Measurements from ENCODE around the gene LONRF2.

Gene LONRF2

DNA sequence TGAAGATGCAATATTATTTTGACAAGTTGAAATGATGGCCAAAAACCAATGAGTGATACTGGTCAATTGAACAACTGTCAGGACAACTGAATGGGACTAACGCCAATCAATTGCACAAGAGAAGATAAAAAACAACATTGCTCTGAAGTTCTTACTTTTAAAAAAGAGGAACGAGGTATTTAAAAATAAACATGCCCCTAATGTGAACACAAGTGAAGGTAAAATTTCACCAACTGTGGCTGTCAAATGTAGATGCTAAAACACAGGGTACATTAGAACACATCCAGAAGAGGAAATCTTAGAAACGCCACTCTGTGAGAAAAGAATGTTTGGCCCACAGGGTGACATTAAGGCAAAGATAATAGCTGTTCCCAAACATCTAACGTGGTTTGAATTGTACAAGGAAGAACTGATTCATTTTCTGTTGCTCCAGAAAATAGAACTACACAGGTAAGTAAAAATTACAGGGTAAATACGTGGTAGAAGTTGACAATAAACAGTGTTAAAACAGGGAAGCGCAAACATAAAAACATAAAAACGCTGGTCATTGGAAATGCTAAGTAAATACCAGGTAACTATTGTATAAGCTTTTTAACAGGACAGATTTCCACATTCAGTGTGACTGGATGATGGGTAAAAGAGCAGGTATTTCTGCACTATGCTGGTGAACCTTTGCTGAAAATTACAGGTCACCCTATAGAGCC is 20.3 kb downstream of the LONRF2 start:
- no peak overlapping the region for H3K4me3 ChIP-seq (ENCODE audit: low read length)

DNA sequence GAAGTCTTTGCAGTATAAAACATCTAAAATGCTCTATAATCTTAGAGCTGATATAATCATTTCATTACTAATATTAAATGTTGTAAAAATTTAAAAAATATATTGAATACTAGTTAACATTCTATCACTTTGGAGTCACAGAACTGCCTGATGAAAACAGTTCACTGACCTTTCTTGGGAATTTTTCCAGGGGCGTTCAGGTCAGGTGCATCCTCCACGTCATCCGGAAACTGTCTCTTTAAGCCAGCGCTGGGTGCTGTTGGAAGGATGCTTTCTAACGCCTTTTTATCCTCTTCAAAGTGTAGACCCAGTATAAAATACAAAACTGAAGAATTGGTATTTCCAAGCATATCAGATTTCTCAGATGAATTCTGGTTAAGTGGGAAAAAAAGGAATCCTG is 22.8 kb downstream of the LONRF2 start:
- DNase-seq (ENCODE audit: low read depth) = no peak
- TF ChIP-seq, protein P1, sequence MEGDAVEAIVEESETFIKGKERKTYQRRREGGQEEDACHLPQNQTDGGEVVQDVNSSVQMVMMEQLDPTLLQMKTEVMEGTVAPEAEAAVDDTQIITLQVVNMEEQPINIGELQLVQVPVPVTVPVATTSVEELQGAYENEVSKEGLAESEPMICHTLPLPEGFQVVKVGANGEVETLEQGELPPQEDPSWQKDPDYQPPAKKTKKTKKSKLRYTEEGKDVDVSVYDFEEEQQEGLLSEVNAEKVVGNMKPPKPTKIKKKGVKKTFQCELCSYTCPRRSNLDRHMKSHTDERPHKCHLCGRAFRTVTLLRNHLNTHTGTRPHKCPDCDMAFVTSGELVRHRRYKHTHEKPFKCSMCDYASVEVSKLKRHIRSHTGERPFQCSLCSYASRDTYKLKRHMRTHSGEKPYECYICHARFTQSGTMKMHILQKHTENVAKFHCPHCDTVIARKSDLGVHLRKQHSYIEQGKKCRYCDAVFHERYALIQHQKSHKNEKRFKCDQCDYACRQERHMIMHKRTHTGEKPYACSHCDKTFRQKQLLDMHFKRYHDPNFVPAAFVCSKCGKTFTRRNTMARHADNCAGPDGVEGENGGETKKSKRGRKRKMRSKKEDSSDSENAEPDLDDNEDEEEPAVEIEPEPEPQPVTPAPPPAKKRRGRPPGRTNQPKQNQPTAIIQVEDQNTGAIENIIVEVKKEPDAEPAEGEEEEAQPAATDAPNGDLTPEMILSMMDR (IDR thresholded peaks at IDR 0.05; ENCODE audit: insufficient read depth, low read depth, low read length, missing control alignments) = no peak
- H3K4me3 ChIP-seq (ENCODE audit: low read length) = no peak overlapping the region

More for the DNA sequence above, 20.3 kb downstream of the LONRF2 start:
- no peak for DNase-seq (ENCODE audit: low read depth)
- TF ChIP-seq, protein P1 (IDR thresholded peaks at IDR 0.05; ENCODE audit: insufficient read depth, low read depth, low read length, missing control alignments) = no peak

DNA sequence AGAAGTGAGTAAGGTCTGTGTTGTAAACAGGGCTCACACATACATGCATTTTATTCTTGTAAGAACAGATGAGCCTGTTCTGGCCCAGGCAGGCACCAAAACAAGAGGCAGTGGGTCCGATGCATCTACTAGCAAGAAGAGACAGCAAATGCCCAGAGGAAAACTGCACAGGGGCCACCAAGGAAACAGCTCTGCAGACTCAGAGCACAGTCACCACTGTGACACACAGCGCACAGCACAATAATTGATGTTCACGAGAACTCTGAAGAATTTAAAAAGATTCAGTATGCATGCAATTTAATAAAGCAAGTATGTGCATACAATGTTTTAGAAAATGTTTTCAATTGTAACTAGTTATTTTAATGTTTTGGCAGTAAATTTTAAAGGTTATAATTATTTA is 24.8 kb downstream of the LONRF2 start:
- TF ChIP-seq, protein P1 (IDR thresholded peaks at IDR 0.05; ENCODE audit: insufficient read depth, low read depth, low read length, missing control alignments) = no peak
- no peak for DNase-seq (ENCODE audit: low read depth)
- H3K4me3 ChIP-seq (ENCODE audit: low read length) = no peak overlapping the region

DNA sequence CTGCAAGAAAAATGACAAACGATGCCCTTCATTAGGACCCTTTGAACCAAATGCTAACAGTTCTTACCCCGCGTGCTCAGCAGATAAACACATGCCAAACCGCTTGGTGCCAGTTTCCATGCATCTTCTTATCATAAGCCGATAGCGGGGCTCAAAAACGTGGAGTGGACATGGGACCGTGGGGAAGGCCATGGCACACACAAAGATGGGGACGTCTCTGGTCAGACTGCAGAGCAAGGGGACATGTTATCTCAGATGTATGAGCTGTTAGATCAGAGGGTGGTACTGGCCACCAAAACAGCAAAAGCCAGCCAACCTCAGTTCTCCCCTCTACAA is 28.2 kb downstream of the LONRF2 start:
- H3K4me3 ChIP-seq (ENCODE audit: low read length) = no peak overlapping the region
- TF ChIP-seq, protein P1 (IDR thresholded peaks at IDR 0.05; ENCODE audit: insufficient read depth, low read depth, low read length, missing control alignments) = no peak
- DNase-seq (ENCODE audit: low read depth) = no peak

DNA sequence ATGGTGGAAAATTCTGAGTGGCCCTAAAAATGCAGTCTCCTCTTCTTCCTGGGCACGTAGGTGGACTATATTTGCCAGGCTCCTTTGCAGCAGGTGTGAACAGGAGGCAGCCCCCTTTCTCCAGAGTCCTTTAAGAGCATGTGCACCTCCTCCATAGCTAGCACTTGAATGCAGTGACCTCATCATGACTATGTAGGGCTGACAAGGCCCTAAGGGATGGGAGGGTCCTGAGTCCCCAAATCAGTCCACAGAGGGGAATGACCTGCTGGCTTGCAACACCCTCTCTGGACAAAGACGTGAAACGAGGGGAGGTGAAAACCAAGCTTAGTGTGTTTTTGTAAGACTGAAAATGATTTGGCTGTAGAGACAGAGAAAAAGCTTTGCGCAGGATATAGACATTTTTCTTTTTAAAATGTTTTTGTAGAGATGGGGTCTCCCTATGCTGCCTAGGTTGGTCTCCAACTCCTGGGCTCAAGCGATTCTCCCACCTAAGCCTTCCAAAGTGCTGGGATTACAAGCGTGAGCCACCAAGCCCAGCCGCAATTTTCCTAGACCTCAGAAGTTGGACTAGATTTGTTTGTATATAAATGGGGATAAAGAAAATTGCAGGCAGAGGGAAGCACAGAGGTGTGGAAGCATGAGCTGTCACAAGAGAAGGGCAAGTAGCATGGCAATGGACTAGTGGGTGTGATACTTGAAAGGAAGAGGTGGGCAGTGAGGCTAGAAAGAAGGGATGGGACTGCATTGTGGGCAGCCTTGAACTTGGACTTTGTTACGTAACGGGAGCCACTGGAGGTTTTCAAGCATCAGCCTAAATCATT is 28.8 kb downstream of the LONRF2 start:
- no peak overlapping the region for H3K4me3 ChIP-seq (ENCODE audit: low read length)
- TF ChIP-seq, protein P1 (IDR thresholded peaks at IDR 0.05; ENCODE audit: insufficient read depth, low read depth, low read length, missing control alignments) = no peak
- no peak for DNase-seq (ENCODE audit: low read depth)

DNA sequence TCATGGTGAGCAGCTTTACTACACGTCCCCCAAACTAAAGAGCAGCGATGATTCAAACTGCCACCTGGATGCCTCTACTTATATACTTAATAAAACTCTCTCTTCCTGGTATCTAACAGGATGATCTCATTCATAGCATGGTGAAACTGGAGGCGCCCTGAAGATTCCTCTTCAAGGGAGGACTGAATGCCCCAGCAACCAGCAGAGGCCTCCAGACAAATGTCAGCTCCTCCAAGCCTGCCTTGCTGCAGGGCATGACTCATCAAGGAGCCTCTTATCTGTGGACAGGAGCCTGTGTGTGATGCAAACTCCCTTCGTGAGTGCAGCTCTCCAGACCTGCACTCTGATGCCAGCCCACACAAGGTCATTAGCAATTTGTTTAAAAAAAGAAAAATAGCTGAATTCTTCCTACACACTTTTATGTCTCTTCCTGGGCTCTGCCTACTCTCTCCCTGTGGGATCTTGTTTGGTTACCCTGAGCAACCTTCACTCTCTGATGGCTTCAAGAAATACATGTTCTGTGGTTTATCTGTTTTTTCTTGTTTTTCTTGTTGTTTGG is 30.2 kb downstream of the LONRF2 start:
- no peak overlapping the region for H3K4me3 ChIP-seq (ENCODE audit: low read length)
- TF ChIP-seq, protein P1 (IDR thresholded peaks at IDR 0.05; ENCODE audit: insufficient read depth, low read depth, low read length, missing control alignments) = no peak
- DNase-seq (ENCODE audit: low read depth) = peak; percentile 81

All from epithelial cell of esophagus (primary cell).